Fibroblast of lung (primary cell): ENCODE data around the gene DRC3.

Source experiments
- CTCF ChIP-seq, 2 donors: IDR thresholded peaks in 1 of 2; conservative IDR thresholded peaks in 1 of 2; 1 replicate in 1 of 2; 2 replicates in 1 of 2; pipeline ENCODE4 v1.5.1; 2011 to 2012; ENCODE audit warnings: low read length in 2 of 2, control low read depth in 1 of 2, inconsistent platforms in 1 of 2, low read depth in 1 of 2, mild to moderate bottlenecking in 1 of 2
- EZH2 ChIP-seq: IDR thresholded peaks from 2 replicates; pipeline ENCODE4 v1.5.1; 2012; ENCODE audit warnings: low read length, control low read depth, mild to moderate bottlenecking; ENCODE audit errors: missing control alignments

- TF ChIP-seq CTCF (conservative IDR thresholded peaks at IDR 0.05 in 1 of 2, IDR thresholded peaks at IDR 0.05 in 1 of 2; ENCODE audit: low read depth in 1 of 2, low read length in 2 of 2) = no peak
- TF ChIP-seq EZH2 = no peak
These were observed 32.8 kb downstream of the DRC3 start for GRCh38 chr17:18005496-18005895.
